HEK293 (cell line): ENCODE results near the gene OR10A5.

Source experiments
- CTCF ChIP-seq: fragments of 450-650 bp; formaldehyde crosslinking; IDR thresholded peaks from 2 replicates; pipeline ENCODE4 v1.5.1; 2016; ENCODE audit warnings: missing biosample characterization, missing genetic modification characterization
- INSM2 ChIP-seq: fragments of 450-650 bp; formaldehyde crosslinking; IDR thresholded peaks from 2 replicates; pipeline ENCODE4 v1.5.1; 2016; ENCODE audit warnings: missing biosample characterization, missing genetic modification characterization
- KLF7 ChIP-seq: fragments of 450-650 bp; formaldehyde crosslinking; IDR thresholded peaks from 2 replicates; pipeline ENCODE4 v1.5.1; 2016; ENCODE audit warnings: missing biosample characterization, missing genetic modification characterization, borderline replicate concordance
- PATZ1 ChIP-seq: fragments of 450-650 bp; formaldehyde crosslinking; IDR thresholded peaks from 2 replicates; pipeline ENCODE4 v1.5.1; 2016; ENCODE audit warnings: missing biosample characterization, missing genetic modification characterization
- PRDM4 ChIP-seq: fragments of 450-650 bp; formaldehyde crosslinking; IDR thresholded peaks from 2 replicates; pipeline ENCODE4 v1.5.1; 2017; ENCODE audit warnings: missing biosample characterization, missing genetic modification characterization
- REPIN1 ChIP-seq: fragments of 450-650 bp; formaldehyde crosslinking; IDR thresholded peaks from 2 replicates; pipeline ENCODE4 v1.5.1; 2017; ENCODE audit warnings: missing biosample characterization, missing genetic modification characterization, low read depth
- SCRT1 ChIP-seq: fragments of 450-650 bp; formaldehyde crosslinking; IDR thresholded peaks from 2 replicates; pipeline ENCODE4 v1.5.1; 2016; ENCODE audit warnings: missing biosample characterization, missing genetic modification characterization, borderline replicate concordance
- TCF7L2 ChIP-seq: IDR thresholded peaks from 2 replicates; pipeline ENCODE4 v1.6.1; 2011; ENCODE audit warnings: low read depth, mild to moderate bottlenecking, inconsistent platforms, low read length, moderate library complexity, borderline replicate concordance
- YY2 ChIP-seq: fragments of 450-650 bp; formaldehyde crosslinking; IDR thresholded peaks from 2 replicates; pipeline ENCODE4 v1.5.1; 2016; ENCODE audit warnings: missing biosample characterization, missing genetic modification characterization
- ZBTB48 ChIP-seq: fragments of 450-650 bp; formaldehyde crosslinking; IDR thresholded peaks from 2 replicates; pipeline ENCODE4 v1.5.1; 2016; ENCODE audit warnings: missing biosample characterization, missing genetic modification characterization
- ZBTB8A ChIP-seq: fragments of 450-650 bp; formaldehyde crosslinking; IDR thresholded peaks from 2 replicates; pipeline ENCODE4 v1.5.1; 2016; ENCODE audit warnings: missing biosample characterization, missing genetic modification characterization
- ZNF16 ChIP-seq: fragments of 450-650 bp; formaldehyde crosslinking; IDR thresholded peaks from 2 replicates; pipeline ENCODE4 v1.5.1; 2016; ENCODE audit warnings: low read depth, missing biosample characterization, missing genetic modification characterization
- ZNF169 ChIP-seq: fragments of 450-650 bp; formaldehyde crosslinking; IDR thresholded peaks from 2 replicates; pipeline ENCODE4 v1.5.1; 2016; ENCODE audit warnings: missing biosample characterization, missing genetic modification characterization
- ZNF2 ChIP-seq: fragments of 450-650 bp; formaldehyde crosslinking; IDR thresholded peaks from 2 replicates; pipeline ENCODE4 v1.5.1; 2016; ENCODE audit warnings: missing biosample characterization, missing genetic modification characterization
- ZNF239 ChIP-seq: fragments of 450-650 bp; formaldehyde crosslinking; IDR thresholded peaks from 2 replicates; pipeline ENCODE4 v1.5.1; 2016; ENCODE audit warnings: missing biosample characterization, missing genetic modification characterization
- ZNF280C ChIP-seq: fragments of 450-650 bp; formaldehyde crosslinking; IDR thresholded peaks from 2 replicates; pipeline ENCODE4 v1.5.1; 2016; ENCODE audit warnings: missing biosample characterization, missing genetic modification characterization
- ZNF423 ChIP-seq: fragments of 450-650 bp; formaldehyde crosslinking; IDR thresholded peaks from 2 replicates; pipeline ENCODE4 v1.5.1; 2016; ENCODE audit warnings: missing biosample characterization, missing genetic modification characterization
- ZNF426 ChIP-seq: fragments of 450-650 bp; formaldehyde crosslinking; IDR thresholded peaks from 2 replicates; pipeline ENCODE4 v1.5.1; 2017; ENCODE audit warnings: missing biosample characterization, missing genetic modification characterization, mild to moderate bottlenecking, inconsistent platforms, moderate library complexity
- ZNF548 ChIP-seq: fragments of 450-650 bp; formaldehyde crosslinking; IDR thresholded peaks from 2 replicates; pipeline ENCODE4 v1.5.1; 2016; ENCODE audit warnings: missing biosample characterization, missing genetic modification characterization
- ZNF585B ChIP-seq: fragments of 450-650 bp; formaldehyde crosslinking; IDR thresholded peaks from 2 replicates; pipeline ENCODE4 v1.5.1; 2016; ENCODE audit warnings: missing biosample characterization, missing genetic modification characterization
- ZNF626 ChIP-seq: fragments of 450-650 bp; sonication (Bioruptor Pico); formaldehyde crosslinking; IDR thresholded peaks from 2 replicates; pipeline ENCODE4 v1.5.1; 2018; ENCODE audit warnings: missing biosample characterization, missing genetic modification characterization, inconsistent platforms
- ZNF670 ChIP-seq: fragments of 450-650 bp; formaldehyde crosslinking; IDR thresholded peaks from 2 replicates; pipeline ENCODE4 v1.5.1; 2016; ENCODE audit warnings: missing biosample characterization, missing genetic modification characterization, low read depth
- ZNF692 ChIP-seq: fragments of 450-650 bp; formaldehyde crosslinking; IDR thresholded peaks from 2 replicates; pipeline ENCODE4 v1.5.1; 2016; ENCODE audit warnings: missing biosample characterization, missing genetic modification characterization
- ZNF785 ChIP-seq: fragments of 450-650 bp; formaldehyde crosslinking; IDR thresholded peaks from 2 replicates; pipeline ENCODE4 v1.5.1; 2016; ENCODE audit warnings: missing biosample characterization, missing genetic modification characterization
- ZNF791 ChIP-seq: fragments of 450-650 bp; formaldehyde crosslinking; IDR thresholded peaks from 2 replicates; pipeline ENCODE4 v1.5.1; 2016; ENCODE audit warnings: missing biosample characterization, missing genetic modification characterization
- ZSCAN30 ChIP-seq: fragments of 450-650 bp; IDR thresholded peaks from 2 replicates; pipeline ENCODE4 v1.5.1; 2018; ENCODE audit warnings: missing biosample characterization, mild to moderate bottlenecking, missing genetic modification characterization, moderate library complexity

OR10A5 gene

GRCh38 chr11:6825231-6825744 is 20.2 kb upstream of the OR10A5 start (continued):
- TF ChIP-seq ZNF2: no peak
- no peak for TF ChIP-seq REPIN1 (tag by site-specific recombination)
- no peak for TF ChIP-seq ZNF585B (tag by site-specific recombination)
- no peak for TF ChIP-seq ZNF16 (tag by site-specific recombination)
- no peak for TF ChIP-seq TCF7L2
- peak; percentile 49 for TF ChIP-seq PATZ1 (tag by site-specific recombination)
- no peak for TF ChIP-seq PRDM4 (tag by site-specific recombination)
- TF ChIP-seq ZNF548 (tag by site-specific recombination): no peak
- no peak for TF ChIP-seq YY2 (tag by site-specific recombination)
- TF ChIP-seq ZNF670 (tag by site-specific recombination): no peak
- 0 out of 2 replicates have a peak, but pooled peaks have one; percentile 18 for TF ChIP-seq ZNF692 (tag by site-specific recombination)
- TF ChIP-seq KLF7 (tag by site-specific recombination): no peak
- no peak for TF ChIP-seq SCRT1
- no peak for TF ChIP-seq CTCF (tag by site-specific recombination)
- no peak for TF ChIP-seq ZNF426
- TF ChIP-seq ZNF626 (tag by site-specific recombination): no peak
- TF ChIP-seq INSM2 (tag by site-specific recombination): peak; percentile 62; the same call in 1 of the 2 replicates
- TF ChIP-seq ZNF239 (tag by site-specific recombination): no peak
- TF ChIP-seq ZNF280C (tag by site-specific recombination): no peak
- TF ChIP-seq ZNF785 (tag by site-specific recombination): no peak
- TF ChIP-seq ZSCAN30 (tag by site-specific recombination): no peak
- TF ChIP-seq ZNF791 (tag by site-specific recombination): no peak
- TF ChIP-seq ZBTB48: no peak
- no peak for TF ChIP-seq ZBTB8A (tag by site-specific recombination)
- no peak for TF ChIP-seq ZNF169 (tag by site-specific recombination)
- TF ChIP-seq ZNF423 (tag by site-specific recombination): no peak
